Neutrophil (primary cell): Measurements from ENCODE around the gene KYNU.

Experiments
- H3K27ac ChIP-seq: fragments of 200-600 bp; sonication (generic); 2 replicates; pipeline ENCODE4 v1.5.1; 2016; ENCODE audit warnings: mild to moderate bottlenecking, moderate library complexity
- H3K27me3 ChIP-seq: fragments of 200-600 bp; sonication (generic); 2 replicates; pipeline ENCODE4 v1.6.0; 2016; ENCODE audit warnings: mild to moderate bottlenecking
- H3K36me3 ChIP-seq: fragments of 200-600 bp; sonication (generic); 2 replicates; pipeline ENCODE4 v1.5.1; 2017
- H3K4me1 ChIP-seq, 2 experiments: fragments of 200-600 bp in 1 of 2; sonication (generic) in 1 of 2; 1 replicate in 1 of 2; 2 replicates in 1 of 2; pipeline versions ENCODE4 v1.5.1 to v1.6.1; 2013 to 2016; ENCODE audit warnings: low read depth in 1 of 2, low read length in 1 of 2, mild to moderate bottlenecking in 1 of 2, moderate library complexity in 1 of 2; ENCODE audit not compliant: control insufficient read depth in 1 of 2, insufficient read depth in 1 of 2
- H3K4me3 ChIP-seq, 2 experiments: fragments of 200-600 bp in 1 of 2; sonication (generic) in 1 of 2; 1 replicate in 1 of 2; 2 replicates in 1 of 2; pipeline ENCODE4 v1.5.1; 2013 to 2016; ENCODE audit warnings: low read depth in 1 of 2, low read length in 1 of 2, mild to moderate bottlenecking in 1 of 2, moderate library complexity in 1 of 2
- H3K9me3 ChIP-seq: fragments of 200-600 bp; sonication (generic); 2 replicates; pipeline ENCODE4 v1.5.1; 2016
- CTCF ChIP-seq: fragments of 200-600 bp; sonication (generic); IDR thresholded peaks from 2 replicates; pipeline ENCODE4 v1.5.1; 2016; ENCODE audit warnings: antibody characterized with exemption

KYNU gene

GRCh38 chr2:142961202-142961601 is 83.7 kb downstream of the KYNU start:
- H3K27ac ChIP-seq = no peak overlapping the region

GRCh38 chr2:142965443-142965842 is 88.0 kb downstream of the KYNU start:
- H3K36me3 ChIP-seq = no peaks in the 10 kb centered on the region
- no peaks in the 10 kb centered on the region for H3K4me1 ChIP-seq
- TF ChIP-seq CTCF = no peak
- no peak overlapping the region for H3K27ac ChIP-seq
- no peaks in the 10 kb centered on the region for H3K9me3 ChIP-seq
- H3K27me3 ChIP-seq = no peaks in the 10 kb centered on the region
- H3K4me3 ChIP-seq = no peak overlapping the region

More at GRCh38 chr2:142961202-142961601, 83.7 kb downstream of the KYNU start:
- no peaks in the 10 kb centered on the region for H3K36me3 ChIP-seq
- H3K4me3 ChIP-seq = no peak overlapping the region
- H3K4me1 ChIP-seq = no peaks in the 10 kb centered on the region
- TF ChIP-seq CTCF = no peak
- no peaks in the 10 kb centered on the region for H3K9me3 ChIP-seq
- H3K27me3 ChIP-seq = no peaks in the 10 kb centered on the region

GRCh38 chr2:142966284-142966683 is 88.8 kb downstream of the KYNU start:
- no peak for TF ChIP-seq CTCF
- Histone ChIP-seq H3K4me1 (no peaks in the 10 kb centered on the region), H3K4me3 (no peak overlapping the region), H3K27ac (no peak overlapping the region), H3K36me3 (no peaks in the 10 kb centered on the region), H3K27me3 (no peaks in the 10 kb centered on the region), H3K9me3 (no peaks in the 10 kb centered on the region)

- Histone ChIP-seq H3K27me3 (no peaks in the 10 kb centered on the region), H3K9me3 (no peaks in the 10 kb centered on the region), H3K27ac (no peak overlapping the region), H3K4me3 (no peak overlapping the region), H3K36me3 (no peaks in the 10 kb centered on the region), H3K4me1 (no peaks in the 10 kb centered on the region)
- no peak for TF ChIP-seq CTCF
Measured at GRCh38 chr2:142967060-142967459, 89.6 kb downstream of the KYNU start.

GRCh38 chr2:142973160-142973821 is 95.8 kb downstream of the KYNU start:
- no peak overlapping the region for H3K27ac ChIP-seq
- no peaks in the 10 kb centered on the region for H3K9me3 ChIP-seq
- H3K4me3 ChIP-seq = no peak overlapping the region
- H3K36me3 ChIP-seq = no peaks in the 10 kb centered on the region
- no peaks in the 10 kb centered on the region for H3K27me3 ChIP-seq
- H3K4me1 ChIP-seq = no peaks in the 10 kb centered on the region
- TF ChIP-seq CTCF = no peak
